ENCODE data around the gene POLA1. TPM values are rescaled to one million over a fixed set of nuclear protein-coding genes. Genes with fewer than 3 reads are reported as not detected.

The POLA1 gene
- total RNA-seq, 2 experiments from 2014 or later = 28.1 TPM

- ChIA-PET POLR2A (no interaction called here), CTCF (interaction anchor here (1.0 kb wide), 1 partner anchor 39 kb away, joined by 3 read pairs; no protein-coding TSS in a partner anchor)
- H3K9me3 Mint-ChIP-seq = no peaks in the 10 kb centered on the region
- peaks cover 3% of the 10 kb centered on the region for H3K36me3 Mint-ChIP-seq (ENCODE audit: low read depth)
- no peaks in the 10 kb centered on the region for H3K27me3 Mint-ChIP-seq
- H3K4me3 Mint-ChIP-seq = no peak overlapping the region
- H3K27ac Mint-ChIP-seq = no peak overlapping the region
- H3K4me1 Mint-ChIP-seq = peaks cover 3% of the 10 kb centered on the region
- DNase-seq = no peak
These were observed 184.3 kb downstream of the POLA1 start for GRCh38 chrX:24877854-24878650.

GRCh38 chrX:24879679-24880078, 186.0 kb downstream of the POLA1 start:
- Mint-ChIP-seq H3K27me3 (no peaks in the 10 kb centered on the region), H3K36me3 (ENCODE audit: low read depth) (peaks cover 3% of the 10 kb centered on the region), H3K4me3 (no peak overlapping the region), H3K9me3 (no peaks in the 10 kb centered on the region), H3K4me1 (peaks cover 3% of the 10 kb centered on the region), H3K27ac (no peak overlapping the region)
- no peak for DNase-seq
- ChIA-PET CTCF (interaction anchor here (0.6 kb wide), 1 partner anchor 10 kb away, joined by 3 read pairs; no protein-coding TSS in a partner anchor), POLR2A (no interaction called here)

- POLR2A ChIA-PET = no interaction called here
- H3K27me3 Mint-ChIP-seq = no peaks in the 10 kb centered on the region
These were observed 193.2 kb downstream of the POLA1 start for GRCh38 chrX:24886916-24887315.

GRCh38 chrX:24890677-24891076, 197.0 kb downstream of the POLA1 start:
- ChIA-PET CTCF (no interaction called here), POLR2A (no interaction called here)
- H3K27ac Mint-ChIP-seq = no peak overlapping the region
- no peak for DNase-seq
- no peaks in the 10 kb centered on the region for H3K27me3 Mint-ChIP-seq
- no peaks in the 10 kb centered on the region for H3K9me3 Mint-ChIP-seq
- H3K36me3 Mint-ChIP-seq (ENCODE audit: low read depth) = peaks cover 37% of the 10 kb centered on the region
- peaks cover 5% of the 10 kb centered on the region for H3K4me1 Mint-ChIP-seq
- no peak overlapping the region for H3K4me3 Mint-ChIP-seq

More at GRCh38 chrX:24886916-24887315, 193.2 kb downstream of the POLA1 start:
- Mint-ChIP-seq H3K4me3 (no peak overlapping the region), H3K27ac (no peak overlapping the region), H3K9me3 (no peaks in the 10 kb centered on the region), H3K4me1 (peaks cover 5% of the 10 kb centered on the region), H3K36me3 (ENCODE audit: low read depth) (peaks cover 13% of the 10 kb centered on the region)
- CTCF ChIA-PET = no interaction called here
- DNase-seq = no peak

GRCh38 chrX:24899391-24899790, 205.7 kb downstream of the POLA1 start:
- Mint-ChIP-seq H3K36me3 (ENCODE audit: low read depth) (peaks cover 31% of the 10 kb centered on the region), H3K27me3 (no peaks in the 10 kb centered on the region), H3K27ac (no peak overlapping the region), H3K4me3 (no peak overlapping the region), H3K9me3 (no peaks in the 10 kb centered on the region), H3K4me1 (no peaks in the 10 kb centered on the region)
- no peak for DNase-seq
- ChIA-PET POLR2A (no interaction called here), CTCF (no interaction called here)

- no peaks in the 10 kb centered on the region for H3K4me1 Mint-ChIP-seq
- no peaks in the 10 kb centered on the region for H3K27me3 Mint-ChIP-seq
- no peak overlapping the region for H3K4me3 Mint-ChIP-seq
- H3K27ac Mint-ChIP-seq = no peak overlapping the region
- H3K36me3 Mint-ChIP-seq (ENCODE audit: low read depth) = peaks cover 27% of the 10 kb centered on the region
- no peaks in the 10 kb centered on the region for H3K9me3 Mint-ChIP-seq
- ChIA-PET POLR2A (no interaction called here), CTCF (no interaction called here)
- no peak for DNase-seq
These were observed 206.5 kb downstream of the POLA1 start for GRCh38 chrX:24900234-24900633.

- H3K9me3 Mint-ChIP-seq = no peaks in the 10 kb centered on the region
- no peaks in the 10 kb centered on the region for H3K27me3 Mint-ChIP-seq
- CTCF ChIA-PET = no interaction called here
- no peak for DNase-seq
- H3K36me3 Mint-ChIP-seq (ENCODE audit: low read depth) = peaks cover 27% of the 10 kb centered on the region
- H3K27ac Mint-ChIP-seq = no peak overlapping the region
- no peak overlapping the region for H3K4me3 Mint-ChIP-seq
- POLR2A ChIA-PET = no interaction called here
- no peaks in the 10 kb centered on the region for H3K4me1 Mint-ChIP-seq
These were observed 209.1 kb downstream of the POLA1 start for GRCh38 chrX:24902806-24903205.

GRCh38 chrX:24918715-24919114, 225.0 kb downstream of the POLA1 start:
- Mint-ChIP-seq H3K27ac (no peak overlapping the region), H3K4me3 (no peak overlapping the region), H3K27me3 (no peaks in the 10 kb centered on the region), H3K9me3 (no peaks in the 10 kb centered on the region), H3K36me3 (ENCODE audit: low read depth) (peaks cover 9% of the 10 kb centered on the region), H3K4me1 (peaks cover 7% of the 10 kb centered on the region)
- ChIA-PET POLR2A (no interaction called here), CTCF (no interaction called here)
- DNase-seq = no peak

GRCh38 chrX:24920769-24921168, 227.1 kb downstream of the POLA1 start:
- no peak for DNase-seq
- Mint-ChIP-seq H3K36me3 (ENCODE audit: low read depth) (peaks cover 19% of the 10 kb centered on the region), H3K27ac (no peak overlapping the region), H3K9me3 (no peaks in the 10 kb centered on the region), H3K27me3 (no peaks in the 10 kb centered on the region), H3K4me3 (no peak overlapping the region), H3K4me1 (peaks cover 17% of the 10 kb centered on the region)
- POLR2A ChIA-PET = no interaction called here
- CTCF ChIA-PET = no interaction called here

GRCh38 chrX:24925430-24925829, 231.7 kb downstream of the POLA1 start:
- no peak overlapping the region for H3K27ac Mint-ChIP-seq
- no peak for DNase-seq
- peaks cover 15% of the 10 kb centered on the region for H3K4me1 Mint-ChIP-seq
- POLR2A ChIA-PET = no interaction called here
- no peak overlapping the region for H3K4me3 Mint-ChIP-seq
- H3K9me3 Mint-ChIP-seq = no peaks in the 10 kb centered on the region
- peaks cover 23% of the 10 kb centered on the region for H3K36me3 Mint-ChIP-seq (ENCODE audit: low read depth)
- CTCF ChIA-PET = no interaction called here
- no peaks in the 10 kb centered on the region for H3K27me3 Mint-ChIP-seq

- Mint-ChIP-seq H3K27me3 (no peaks in the 10 kb centered on the region), H3K27ac (no peak overlapping the region), H3K4me1 (peaks cover 10% of the 10 kb centered on the region), H3K36me3 (ENCODE audit: low read depth) (peaks cover 19% of the 10 kb centered on the region), H3K4me3 (no peak overlapping the region), H3K9me3 (no peaks in the 10 kb centered on the region)
- no peak for DNase-seq
- ChIA-PET CTCF (no interaction called here), POLR2A (no interaction called here)
These were observed 233.7 kb downstream of the POLA1 start for GRCh38 chrX:24927372-24927771.

GRCh38 chrX:24928114-24928513, 234.4 kb downstream of the POLA1 start:
- Mint-ChIP-seq H3K27me3 (no peaks in the 10 kb centered on the region), H3K9me3 (no peaks in the 10 kb centered on the region), H3K27ac (no peak overlapping the region), H3K4me1 (peaks cover 10% of the 10 kb centered on the region), H3K36me3 (ENCODE audit: low read depth) (peaks cover 19% of the 10 kb centered on the region), H3K4me3 (no peak overlapping the region)
- CTCF ChIA-PET = no interaction called here
- no peak for DNase-seq
- POLR2A ChIA-PET = no interaction called here

GRCh38 chrX:24934279-24934678, 240.6 kb downstream of the POLA1 start:
- no peak for DNase-seq
- ChIA-PET POLR2A (no interaction called here), CTCF (no interaction called here)
- H3K9me3 Mint-ChIP-seq = no peaks in the 10 kb centered on the region
- no peak overlapping the region for H3K27ac Mint-ChIP-seq
- peaks cover 6% of the 10 kb centered on the region for H3K36me3 Mint-ChIP-seq (ENCODE audit: low read depth)
- no peaks in the 10 kb centered on the region for H3K27me3 Mint-ChIP-seq
- H3K4me1 Mint-ChIP-seq = no peaks in the 10 kb centered on the region
- H3K4me3 Mint-ChIP-seq = no peak overlapping the region

- Mint-ChIP-seq H3K4me1 (peaks cover 12% of the 10 kb centered on the region), H3K9me3 (no peaks in the 10 kb centered on the region), H3K27me3 (no peaks in the 10 kb centered on the region), H3K4me3 (no peak overlapping the region), H3K36me3 (ENCODE audit: low read depth) (peaks cover 2% of the 10 kb centered on the region), H3K27ac (no peak overlapping the region)
- DNase-seq = no peak
- POLR2A ChIA-PET = no interaction called here
- CTCF ChIA-PET = no interaction called here
These were observed 251.3 kb downstream of the POLA1 start for GRCh38 chrX:24945009-24945408.
